Subcutaneous abdominal adipose tissue (tissue), 5 donors: ENCODE measurements around the gene P4HA2.

Experiments used
- H3K27ac ChIP-seq: one replicate; pipeline ENCODE4 v1.7.0; 2013; ENCODE audit warnings: low read depth, mild to moderate bottlenecking, inconsistent platforms, low read length, moderate library complexity
- H3K27me3 ChIP-seq, 5 donors: one replicate each; pipeline ENCODE4 v1.7.0; 2013; ENCODE audit warnings: low read length in 5 of 5, inconsistent platforms in 1 of 5; ENCODE audit not compliant: control insufficient read depth in 5 of 5, insufficient read depth in 4 of 5
- H3K36me3 ChIP-seq, 5 donors: one replicate each; pipeline ENCODE4 v1.7.0; 2013; ENCODE audit warnings: low read length in 5 of 5; ENCODE audit not compliant: control insufficient read depth in 5 of 5, insufficient read depth in 5 of 5
- H3K4me1 ChIP-seq, 5 donors: one replicate each; pipeline ENCODE4 v1.7.0; 2013; ENCODE audit warnings: low read length in 5 of 5, mild to moderate bottlenecking in 3 of 5, moderate library complexity in 1 of 5; ENCODE audit not compliant: control insufficient read depth in 5 of 5, insufficient read depth in 5 of 5
- H3K4me3 ChIP-seq, 5 donors: one replicate each; pipeline ENCODE4 v1.7.0; 2013; ENCODE audit warnings: low read length in 5 of 5, low read depth in 1 of 5
- H3K9ac ChIP-seq, 5 donors: one replicate each; pipeline ENCODE4 v1.7.0; 2013; ENCODE audit warnings: low read length in 5 of 5, mild to moderate bottlenecking in 4 of 5, moderate library complexity in 3 of 5
- H3K9me3 ChIP-seq, 5 donors: one replicate each; pipeline ENCODE4 v1.7.0; 2013; ENCODE audit warnings: low read length in 5 of 5; ENCODE audit not compliant: control insufficient read depth in 5 of 5
- donor health status: healthy.
- donor health status: healthy.
- donor health status: healthy.
- donor health status: healthy.
- donor health status: healthy.

Gene P4HA2

DNA sequence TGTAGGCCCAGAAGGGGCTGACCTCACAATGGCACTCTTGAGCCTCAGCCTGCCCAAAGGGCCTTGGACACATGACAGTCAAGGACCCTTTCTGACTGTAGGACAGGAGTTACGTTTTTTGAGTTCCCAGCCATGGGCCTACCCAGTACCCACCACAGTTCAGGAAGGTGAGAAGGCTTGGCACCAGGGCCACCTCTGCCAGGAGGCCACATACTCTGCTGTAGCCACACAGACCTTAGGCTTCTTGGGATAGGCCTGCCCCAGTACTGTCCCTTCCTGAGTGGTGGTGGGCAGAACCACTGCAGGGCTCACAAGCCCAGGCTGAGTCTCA lies 42.6 kb upstream of the P4HA2 start:
- Histone ChIP-seq H3K4me3 (no peak overlapping the region), H3K36me3 (peaks cover 0 to 21% (median 6%) of the 10 kb centered on the region in 5 donors), H3K4me1 (peaks cover 5 to 27% (median 18%) of the 10 kb centered on the region in 5 donors), H3K9ac (no peak overlapping the region), H3K27ac (no peak overlapping the region), H3K9me3 (no peaks in the 10 kb centered on the region), H3K27me3 (peaks cover 0 to 9% (median 0%) of the 10 kb centered on the region in 5 donors)

DNA sequence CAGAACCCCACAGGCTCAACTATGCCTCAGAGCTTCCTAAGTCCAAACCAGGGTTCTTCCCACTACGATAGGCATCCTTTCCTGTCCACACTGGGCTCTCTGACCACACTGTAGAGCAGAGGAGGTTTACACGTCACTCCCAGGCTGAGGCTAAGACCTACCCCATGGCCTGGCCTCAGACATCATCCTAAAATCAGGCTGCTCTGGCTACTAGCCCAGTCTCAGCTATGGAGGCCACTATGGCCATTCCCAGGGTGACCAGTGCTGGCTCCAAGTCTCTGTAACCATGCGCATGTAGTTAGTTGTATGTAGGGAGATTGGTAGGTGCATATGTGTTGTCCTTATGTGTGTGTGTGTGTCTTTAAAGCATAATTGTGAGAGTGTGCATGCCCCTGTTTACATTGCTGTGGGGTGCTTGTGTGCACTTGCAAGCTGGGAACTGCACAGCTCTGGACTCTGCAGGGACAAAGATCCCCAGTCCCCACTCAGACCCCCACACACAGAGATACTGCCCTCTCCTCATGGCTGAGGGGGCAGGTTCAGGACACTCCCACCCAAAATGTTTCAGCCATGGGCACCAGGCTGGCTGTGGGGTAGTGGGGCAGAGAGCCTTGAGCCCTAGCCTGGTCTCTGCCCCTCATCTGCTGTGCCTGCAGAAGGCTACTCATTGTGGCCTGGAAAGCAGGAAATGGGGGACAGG lies 42.1 kb upstream of the P4HA2 start:
- peaks cover 0 to 4% (median 0%) of the 10 kb centered on the region in 5 donors for H3K27me3 ChIP-seq
- no peak overlapping the region for H3K4me3 ChIP-seq
- H3K4me1 ChIP-seq, result peaks cover 6 to 32% (median 23%) of the 10 kb centered on the region in 5 donors
- no peak overlapping the region for H3K9ac ChIP-seq
- H3K36me3 ChIP-seq, result peaks cover 0 to 21% (median 6%) of the 10 kb centered on the region in 5 donors
- no peak overlapping the region for H3K27ac ChIP-seq
- H3K9me3 ChIP-seq, result no peaks in the 10 kb centered on the region

DNA sequence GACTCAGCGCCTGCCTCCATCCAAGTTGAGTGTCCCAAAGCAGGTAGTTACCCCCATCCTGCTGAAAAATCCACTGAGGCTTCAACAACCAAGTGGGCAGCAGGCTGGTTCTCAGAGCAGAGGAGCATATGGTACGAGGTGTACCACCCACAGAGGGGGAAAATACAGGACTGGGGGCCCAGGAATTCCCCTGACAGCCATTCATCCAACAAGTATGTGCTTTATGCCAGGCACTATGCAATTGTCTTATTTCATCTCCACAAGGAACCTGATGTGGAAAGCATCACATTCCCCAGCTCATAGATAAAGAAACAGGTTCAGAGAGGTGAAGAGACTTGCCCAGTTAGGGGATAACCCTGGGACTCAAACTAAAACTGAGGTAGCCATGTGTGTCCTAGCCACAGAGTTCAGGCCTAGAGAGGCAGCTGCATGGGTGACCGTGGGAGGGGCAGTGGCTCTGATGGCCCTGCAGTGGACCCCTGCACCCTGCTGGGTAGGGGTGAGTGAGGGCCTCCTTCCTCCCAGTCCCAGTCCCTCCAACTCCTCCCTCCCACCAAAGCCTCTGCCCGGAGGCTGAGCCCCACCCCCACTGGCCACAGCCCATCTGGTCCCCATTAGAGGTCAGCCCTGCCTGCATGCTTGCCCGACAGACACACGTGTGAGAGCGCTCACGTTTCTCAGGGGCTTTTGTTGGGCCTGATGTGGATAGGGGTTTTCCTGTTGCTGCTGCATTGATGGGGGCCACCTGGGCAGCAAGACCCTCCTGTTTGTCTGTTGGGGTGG lies 41.3 kb upstream of the P4HA2 start:
- Histone ChIP-seq H3K9ac (no peak overlapping the region), H3K4me3 (no peak overlapping the region), H3K9me3 (no peaks in the 10 kb centered on the region), H3K4me1 (peaks cover 6 to 36% (median 26%) of the 10 kb centered on the region in 5 donors), H3K36me3 (peaks cover 0 to 21% (median 6%) of the 10 kb centered on the region in 5 donors), H3K27me3 (peaks cover 0 to 3% (median 0%) of the 10 kb centered on the region in 5 donors), H3K27ac (no peak overlapping the region)

DNA sequence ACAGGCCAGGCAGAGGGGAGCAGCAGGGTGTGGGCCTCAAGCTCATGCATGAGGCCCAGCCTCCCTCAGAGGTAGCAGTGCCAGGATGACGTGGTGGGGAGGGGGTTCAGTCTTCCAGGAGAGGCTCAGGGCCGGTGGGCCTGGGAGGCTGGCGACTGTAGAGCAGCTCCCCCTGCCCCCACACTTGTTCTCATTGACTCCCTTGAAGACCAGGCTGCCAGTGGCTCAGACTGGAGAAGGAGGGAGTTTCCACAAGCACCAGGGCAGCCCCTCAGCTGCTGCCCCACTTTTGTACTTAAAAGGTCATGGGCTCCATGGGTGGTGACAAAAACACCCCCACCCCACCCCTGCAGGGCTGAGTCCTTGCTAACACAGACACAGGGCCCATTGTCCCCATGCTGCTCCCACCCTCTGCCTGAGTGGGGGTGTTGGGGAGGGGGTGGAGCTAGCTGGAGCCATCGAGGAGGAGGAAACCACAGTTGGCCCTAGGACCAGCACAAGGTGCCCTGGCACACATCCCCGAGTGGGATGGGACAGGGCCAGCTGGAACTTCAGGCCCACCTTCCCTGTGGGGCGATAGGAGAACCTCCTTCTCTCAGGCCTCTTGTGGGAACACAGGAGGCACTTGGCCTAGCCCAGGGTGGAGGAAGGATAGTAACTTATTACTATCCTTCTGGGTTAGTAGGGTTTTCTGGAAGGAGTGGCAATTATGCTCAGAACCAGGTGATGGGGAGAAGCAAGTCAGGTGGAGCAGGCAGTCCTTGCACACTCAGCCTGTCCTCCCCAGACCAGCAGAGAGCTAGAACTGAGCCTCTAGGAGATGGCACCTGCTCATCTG lies 40.5 kb upstream of the P4HA2 start:
- H3K9ac ChIP-seq, result no peak overlapping the region
- peaks cover 0 to 21% (median 6%) of the 10 kb centered on the region in 5 donors for H3K36me3 ChIP-seq
- no peak overlapping the region for H3K4me3 ChIP-seq
- H3K27ac ChIP-seq, result no peak overlapping the region
- H3K4me1 ChIP-seq, result peaks cover 6 to 38% (median 24%) of the 10 kb centered on the region in 5 donors
- H3K9me3 ChIP-seq, result no peaks in the 10 kb centered on the region
- peaks cover 0 to 3% (median 0%) of the 10 kb centered on the region in 5 donors for H3K27me3 ChIP-seq

DNA sequence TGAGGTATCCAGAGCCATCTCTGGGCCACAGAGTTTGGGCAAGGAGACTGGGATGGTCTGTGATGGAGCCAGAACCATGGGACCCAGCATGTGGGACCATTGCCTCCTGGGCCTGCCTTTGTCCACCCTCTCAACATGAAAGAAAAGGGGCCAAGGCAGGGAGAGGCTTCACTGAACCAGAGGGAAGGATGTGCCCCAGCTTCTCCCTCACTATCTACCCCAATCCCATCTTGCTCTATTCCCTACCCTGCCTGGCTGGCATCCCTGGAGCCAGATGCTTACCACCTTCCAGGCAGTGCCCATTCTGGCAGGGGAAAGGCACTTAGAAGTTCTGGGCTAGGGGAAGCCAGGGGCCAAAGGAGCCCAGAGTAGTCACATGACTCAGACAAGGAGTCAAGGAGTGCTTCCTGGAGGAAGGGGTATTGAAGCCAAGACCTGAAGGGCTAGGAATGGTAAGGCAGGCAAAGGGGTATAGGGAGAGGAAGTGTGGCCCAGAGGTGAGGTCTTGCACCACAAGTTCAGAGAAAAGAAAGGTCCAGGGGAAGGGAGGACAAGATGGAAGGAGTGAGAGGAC lies 39.6 kb upstream of the P4HA2 start:
- Histone ChIP-seq H3K4me1 (peaks cover 6 to 39% (median 19%) of the 10 kb centered on the region in 5 donors), H3K27ac (no peak overlapping the region), H3K36me3 (peaks cover 0 to 20% (median 5%) of the 10 kb centered on the region in 5 donors)

DNA sequence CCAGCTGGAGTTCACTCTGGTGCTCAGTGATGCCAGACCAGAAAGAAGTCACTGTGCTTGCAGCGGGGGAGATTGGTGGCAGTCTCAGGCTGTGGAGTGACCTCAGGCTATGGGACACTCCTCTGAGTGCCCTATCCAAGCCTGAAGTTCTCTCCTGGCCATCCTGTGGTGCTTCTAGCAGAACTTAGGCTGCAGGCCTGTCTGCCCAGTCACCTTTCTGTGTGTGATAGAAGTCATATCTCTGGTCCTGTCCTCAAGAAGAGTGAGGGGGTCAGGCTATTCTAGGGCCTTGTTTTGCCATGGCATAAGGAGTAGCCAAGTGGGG lies 39.1 kb upstream of the P4HA2 start:
- peaks cover 0 to 16% (median 2%) of the 10 kb centered on the region in 5 donors for H3K36me3 ChIP-seq
- no peak overlapping the region for H3K27ac ChIP-seq
- H3K4me1 ChIP-seq, result peaks cover 6 to 44% (median 19%) of the 10 kb centered on the region in 5 donors

More for the DNA sequence above, 39.6 kb upstream of the P4HA2 start:
- peak overlapping the region in 1 of 5 donors; percentile 7 for H3K9ac ChIP-seq
- H3K9me3 ChIP-seq, result no peaks in the 10 kb centered on the region
- H3K4me3 ChIP-seq, result no peak overlapping the region
- no peaks in the 10 kb centered on the region for H3K27me3 ChIP-seq

DNA sequence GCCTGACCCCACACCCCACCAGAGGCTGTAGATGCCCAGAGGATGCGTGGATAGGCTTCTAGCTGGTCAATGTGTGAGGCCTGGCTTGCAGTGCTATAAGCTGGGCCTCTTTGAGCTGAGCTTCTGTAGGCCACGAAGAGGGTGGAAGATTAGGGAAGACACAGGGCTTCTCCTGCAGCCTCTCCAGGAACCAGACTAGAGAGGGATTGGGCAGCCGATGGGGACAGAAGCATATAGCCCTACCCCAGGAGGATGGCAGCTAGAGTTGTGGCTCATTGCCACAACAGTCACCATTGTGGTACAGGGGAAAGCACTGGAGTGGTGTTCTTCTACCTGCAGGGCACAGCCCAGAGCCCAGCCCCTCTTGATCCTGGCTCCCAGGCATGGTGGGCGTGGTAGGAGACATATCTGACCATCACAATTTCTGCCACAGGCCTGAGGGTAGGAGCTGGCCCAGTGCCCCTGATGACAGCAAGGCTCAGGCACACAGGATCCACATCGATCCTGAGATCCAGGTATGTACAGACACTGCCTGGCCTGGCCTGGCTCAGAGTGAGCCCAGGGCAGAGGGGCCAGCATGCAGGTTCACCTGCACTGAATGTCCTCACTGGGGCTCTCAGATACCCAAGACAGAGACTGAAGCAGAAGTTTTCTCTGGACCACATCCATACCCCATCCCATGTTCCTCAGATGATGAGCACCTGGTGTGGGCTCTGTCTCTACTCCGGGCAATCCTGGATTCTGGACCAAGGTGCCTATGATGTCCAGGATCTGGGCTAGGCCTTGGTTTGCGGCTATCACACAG lies 38.6 kb upstream of the P4HA2 start:
- Histone ChIP-seq H3K27me3 (no peaks in the 10 kb centered on the region), H3K27ac (peak overlapping the region; percentile 77), H3K4me3 (peak overlapping the region in 1 of 5 donors; percentile 13), H3K9ac (peak overlapping the region in 2 of 5 donors; percentile 31 to 40), H3K9me3 (no peaks in the 10 kb centered on the region), H3K4me1 (peaks cover 6 to 50% (median 21%) of the 10 kb centered on the region in 5 donors), H3K36me3 (peaks cover 0 to 12% (median 2%) of the 10 kb centered on the region in 5 donors)

More for the DNA sequence above, 39.1 kb upstream of the P4HA2 start:
- Histone ChIP-seq H3K9ac (no peak overlapping the region), H3K27me3 (no peaks in the 10 kb centered on the region), H3K4me3 (no peak overlapping the region), H3K9me3 (no peaks in the 10 kb centered on the region)

DNA sequence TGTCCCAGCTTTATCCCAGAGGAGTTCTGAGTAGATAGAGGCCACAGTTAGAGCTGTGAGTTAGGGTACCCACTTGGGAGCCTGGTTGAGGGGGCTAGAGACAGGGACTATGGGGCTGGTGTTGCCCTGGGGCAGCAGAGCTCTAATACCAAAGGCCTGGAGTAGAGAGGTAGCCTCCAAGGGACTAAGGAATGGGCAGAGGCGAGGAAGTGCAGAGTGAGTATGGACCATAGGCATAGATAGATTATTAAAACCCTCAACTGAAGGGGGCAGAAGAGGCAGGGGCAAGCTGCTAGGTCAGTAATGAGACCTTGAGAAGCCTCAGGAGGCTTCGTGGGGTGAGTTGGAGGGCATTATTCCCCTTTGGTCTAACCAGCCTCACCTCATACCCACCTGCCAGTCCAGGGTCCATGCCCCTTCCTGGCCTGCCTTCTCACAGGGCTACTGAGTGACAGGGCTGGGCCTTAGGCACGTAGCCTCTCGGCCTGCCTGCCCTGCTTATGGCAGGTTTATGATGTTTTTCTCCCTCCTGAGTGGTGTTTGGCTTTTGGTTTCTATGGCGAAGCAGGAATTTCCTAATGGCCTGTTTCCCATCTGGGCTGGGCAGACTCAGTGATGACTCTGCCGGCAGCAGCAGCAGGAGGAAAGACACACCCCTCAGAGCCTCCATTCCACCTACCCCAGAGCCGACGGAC lies 37.8 kb upstream of the P4HA2 start:
- Histone ChIP-seq H3K9me3 (no peaks in the 10 kb centered on the region), H3K27me3 (no peaks in the 10 kb centered on the region), H3K27ac (peak overlapping the region; percentile 77), H3K9ac (peak overlapping the region in 2 of 5 donors; percentile 15 to 40), H3K4me3 (peak overlapping the region in 1 of 5 donors; percentile 4), H3K36me3 (peaks cover 0 to 11% (median 0%) of the 10 kb centered on the region in 5 donors), H3K4me1 (peaks cover 6 to 57% (median 28%) of the 10 kb centered on the region in 5 donors)
